ENCODE measurements around the gene LRRN4CL. TPM values are rescaled to one million over a fixed set of nuclear protein-coding genes. Genes with fewer than 3 reads are reported as not detected.
"Not testable (repeated sequence)": the region's sequence is repeated elsewhere in the genome, so short reads cannot be mapped to it uniquely, and the experiment has no call there.

Gene LRRN4CL
- total and polyA plus RNA-seq, 3 experiments from 2014 or later = 0.11 to 0.22 TPM; not detected in 1

DNA sequence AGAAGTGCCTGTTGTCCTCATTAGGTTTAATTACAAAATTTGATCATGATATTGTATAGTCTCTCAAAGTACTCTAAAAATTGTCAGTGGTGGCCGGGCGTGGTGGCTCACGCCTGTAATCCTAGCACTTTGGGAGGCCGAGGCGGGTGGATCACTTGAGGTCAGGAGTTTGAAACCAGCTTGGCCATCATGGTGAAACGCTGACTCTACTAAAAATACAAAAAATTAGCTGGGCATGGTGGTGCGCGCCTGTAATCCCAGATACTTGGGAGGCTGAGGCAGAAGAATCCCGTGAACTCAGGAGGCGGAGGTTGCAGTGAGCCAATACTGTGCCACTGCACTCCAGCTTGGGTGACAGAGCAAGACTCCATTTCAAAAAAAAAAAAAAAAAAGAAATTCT lies 13.9 kb downstream of the LRRN4CL start:
- H3K4me1 Mint-ChIP-seq = peaks cover 40 to 60% (median 59%) of the 10 kb centered on the region in 3 donors
- DNase-seq; H3K27me3 ChIP-seq (ENCODE audit: insufficient read depth, low read length, poor library complexity, severe bottlenecking); H3K9me3 ChIP-seq (ENCODE audit: low read length); H3K36me3 ChIP-seq (ENCODE audit: insufficient read depth, low read length); POLR2A ChIA-PET; H3K27me3 Mint-ChIP-seq; H3K4me3 ChIP-seq (ENCODE audit: low read length); H3K9me3 Mint-ChIP-seq; H3K27ac ChIP-seq (ENCODE audit: low read depth, low read length): not testable (repeated sequence)
- H3K4me3 Mint-ChIP-seq = peak overlapping the region in 3 of 7 donors; percentile 2 to 40 (median 36)
- CTCF ChIA-PET = interaction anchor here (1.0 to 4.3 kb wide), 5 partner anchors 10 to 84 kb away, joined by 3 to 17 read pairs (median 5); partner anchors contain the start of genes C11orf98, CSKMT, LRRN4CL and TUT1
- H3K27ac Mint-ChIP-seq = peak overlapping the region in 3 of 8 donors; percentile 22 to 93 (median 52)
- H3K4me1 ChIP-seq (ENCODE audit: insufficient read depth, low read length) = peaks cover 42% of the 10 kb centered on the region
- H3K36me3 Mint-ChIP-seq = peaks cover 0 to 61% (median 2%) of the 10 kb centered on the region in 3 donors

- H3K27ac Mint-ChIP-seq = peak overlapping the region in 7 of 8 donors; percentile 31 to 98 (median 69)
- ChIA-PET CTCF (interaction anchor here (1.2 to 2.2 kb wide), 6 partner anchors 16 to 248 kb away, joined by 3 to 7 read pairs (median 4); partner anchors contain the start of genes EML3, LRRN4CL and TUT1), POLR2A (interaction anchor here (0.5 to 1.8 kb wide), 4 partner anchors 8 to 1631 kb away, joined by 3 to 10 read pairs (median 6); partner anchors contain the start of genes C11orf98 and CSKMT)
- H3K4me1 Mint-ChIP-seq = peaks cover 41 to 62% (median 57%) of the 10 kb centered on the region in 3 donors
- H3K9me3 ChIP-seq (ENCODE audit: low read length) = no peaks in the 10 kb centered on the region
- H3K9me3 Mint-ChIP-seq = no peaks in the 10 kb centered on the region
- no peak for DNase-seq
- H3K27ac ChIP-seq (ENCODE audit: low read depth, low read length) = peak overlapping the region; percentile 38
- H3K4me3 ChIP-seq (ENCODE audit: low read length) = no peak overlapping the region
- H3K27me3 ChIP-seq (ENCODE audit: insufficient read depth, low read length, poor library complexity, severe bottlenecking) = no peaks in the 10 kb centered on the region
- peaks cover 9% of the 10 kb centered on the region for H3K36me3 ChIP-seq (ENCODE audit: insufficient read depth, low read length)
- peak overlapping the region; percentile 94 to 100 (median 100) for H3K4me3 Mint-ChIP-seq
- peaks cover 38% of the 10 kb centered on the region for H3K4me1 ChIP-seq (ENCODE audit: insufficient read depth, low read length)
- peaks cover 0 to 56% (median 4%) of the 10 kb centered on the region in 3 donors for H3K36me3 Mint-ChIP-seq
- H3K27me3 Mint-ChIP-seq = no peaks in the 10 kb centered on the region
Measured at GRCh38 chr11:62673196-62673525, 16.2 kb downstream of the LRRN4CL start.

- CTCF ChIA-PET = interaction anchor here (0.7 to 2.9 kb wide), 17 partner anchors 9 to 247 kb away, joined by 3 to 8 read pairs (median 4); partner anchors contain the start of genes B3GAT3, EEF1G, GANAB and HNRNPUL2
- peak within 1 kb of the TSS; percentile 82 for H3K4me3 ChIP-seq (ENCODE audit: low read length)
- H3K9me3 Mint-ChIP-seq = no peaks in the 10 kb centered on the region
- H3K36me3 ChIP-seq (ENCODE audit: insufficient read depth, low read length) = peaks cover 13% of the 10 kb centered on the region
- peaks cover 0 to 51% (median 4%) of the 10 kb centered on the region in 3 donors for H3K36me3 Mint-ChIP-seq
- H3K27ac Mint-ChIP-seq = peak within 1 kb of the TSS; percentile 83 to 98 (median 97)
- no peaks in the 10 kb centered on the region for H3K27me3 ChIP-seq (ENCODE audit: insufficient read depth, low read length, poor library complexity, severe bottlenecking)
- POLR2A ChIA-PET = interaction anchor here (0.5 to 3.0 kb wide), 21 partner anchors 9 to 1184 kb away, joined by 3 to 56 read pairs (median 4); partner anchors contain the start of genes B3GAT3, GNG3, HNRNPUL2 and INTS5
- peaks cover 35% of the 10 kb centered on the region for H3K4me1 ChIP-seq (ENCODE audit: insufficient read depth, low read length)
- no peaks in the 10 kb centered on the region for H3K27me3 Mint-ChIP-seq
- no peaks in the 10 kb centered on the region for H3K9me3 ChIP-seq (ENCODE audit: low read length)
- H3K27ac ChIP-seq (ENCODE audit: low read depth, low read length) = peak within 1 kb of the TSS; percentile 91
- peaks cover 36 to 61% (median 52%) of the 10 kb centered on the region in 3 donors for H3K4me1 Mint-ChIP-seq
- H3K4me3 Mint-ChIP-seq = peak within 1 kb of the TSS; percentile 94 to 100 (median 100)
- DNase-seq = peak; percentile 56 to 85 (median 79)
Measured at GRCh38 chr11:62671608-62672389, 17.5 kb downstream of the LRRN4CL start, which contains the start of the genes LBHD1 and UQCC3. Gene LBHD1, minus strand, starts transcription at chr11:62672267. Its CDS starts 2,236 bp downstream, at chr11:62670031. Gene UQCC3, plus strand, starts transcription at chr11:62671673. Its CDS starts 73 bp downstream, at chr11:62671746.

DNA sequence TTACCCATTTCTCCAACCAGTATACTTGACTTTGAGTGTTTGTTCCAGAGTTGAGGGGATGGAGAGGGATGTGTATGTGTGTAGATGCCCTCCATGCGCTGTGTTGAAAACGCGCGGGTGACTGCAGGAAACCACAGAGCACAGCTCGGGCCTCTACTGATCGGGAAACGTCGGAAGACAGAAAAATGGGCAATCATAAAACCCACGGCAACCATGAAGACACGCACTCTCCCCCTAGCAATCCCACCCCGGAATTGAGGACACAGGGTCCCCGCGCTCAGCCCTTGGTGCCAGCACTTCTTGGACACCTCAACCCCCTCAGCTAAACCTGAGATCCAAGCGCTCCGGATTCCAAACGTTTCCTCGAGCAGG lies 18.1 kb downstream of the LRRN4CL start:
- H3K27ac Mint-ChIP-seq = peak overlapping the region; percentile 83 to 98 (median 97)
- H3K4me1 Mint-ChIP-seq = peaks cover 40 to 65% (median 57%) of the 10 kb centered on the region in 3 donors
- POLR2A ChIA-PET = interaction anchor here (0.5 to 3.0 kb wide), 17 partner anchors 18 to 210 kb away, joined by 3 to 56 read pairs (median 6); partner anchors contain the start of genes B3GAT3, GNG3, HNRNPUL2 and INTS5
- H3K27me3 ChIP-seq (ENCODE audit: insufficient read depth, low read length, poor library complexity, severe bottlenecking) = no peaks in the 10 kb centered on the region
- no peaks in the 10 kb centered on the region for H3K9me3 Mint-ChIP-seq
- peak overlapping the region; percentile 82 for H3K4me3 ChIP-seq (ENCODE audit: low read length)
- no peaks in the 10 kb centered on the region for H3K9me3 ChIP-seq (ENCODE audit: low read length)
- H3K27me3 Mint-ChIP-seq = no peaks in the 10 kb centered on the region
- H3K36me3 ChIP-seq (ENCODE audit: insufficient read depth, low read length) = peaks cover 13% of the 10 kb centered on the region
- peak overlapping the region; percentile 94 to 100 (median 100) for H3K4me3 Mint-ChIP-seq
- peak overlapping the region; percentile 91 for H3K27ac ChIP-seq (ENCODE audit: low read depth, low read length)
- H3K36me3 Mint-ChIP-seq = peaks cover 0 to 50% (median 4%) of the 10 kb centered on the region in 3 donors
- peaks cover 41% of the 10 kb centered on the region for H3K4me1 ChIP-seq (ENCODE audit: insufficient read depth, low read length)
- CTCF ChIA-PET = interaction anchor here (0.9 to 2.9 kb wide), 15 partner anchors 8 to 247 kb away, joined by 3 to 8 read pairs (median 4); partner anchors contain the start of genes B3GAT3, EEF1G, GANAB and HNRNPUL2
- DNase-seq = peak in 2 of 5 donors; percentile 23 to 59

GRCh38 chr11:62669420-62670161 lies 19.7 kb downstream of the LRRN4CL start:
- H3K4me1 ChIP-seq (ENCODE audit: insufficient read depth, low read length) = peaks cover 43% of the 10 kb centered on the region
- H3K27me3 ChIP-seq (ENCODE audit: insufficient read depth, low read length, poor library complexity, severe bottlenecking) = no peaks in the 10 kb centered on the region
- H3K9me3 ChIP-seq (ENCODE audit: low read length) = no peaks in the 10 kb centered on the region
- Mint-ChIP-seq H3K27me3 (peaks cover 0 to 4% of the 10 kb centered on the region in 2 donors), H3K27ac (peak overlapping the region; percentile 5 to 95 (median 89)), H3K36me3 (peaks cover 0 to 55% (median 2%) of the 10 kb centered on the region in 3 donors), H3K9me3 (no peaks in the 10 kb centered on the region), H3K4me3 (peak overlapping the region in 6 of 7 donors; percentile 20 to 100 (median 96)), H3K4me1 (peaks cover 41 to 75% (median 54%) of the 10 kb centered on the region in 3 donors)
- POLR2A ChIA-PET = interaction anchor here (0.6 to 3.0 kb wide), 8 partner anchors 16 to 192 kb away, joined by 3 to 56 read pairs (median 4); partner anchors contain the start of genes GANAB, INTS5 and TUT1
- no peak overlapping the region for H3K4me3 ChIP-seq (ENCODE audit: low read length)
- CTCF ChIA-PET = interaction anchor here (1.7 to 2.9 kb wide), 2 partner anchors 23 to 25 kb away, joined by 4 to 7 read pairs; partner anchors contain the start of gene GANAB
- no peak for DNase-seq
- H3K36me3 ChIP-seq (ENCODE audit: insufficient read depth, low read length) = peaks cover 13% of the 10 kb centered on the region
- H3K27ac ChIP-seq (ENCODE audit: low read depth, low read length) = peak overlapping the region; percentile 91

DNA sequence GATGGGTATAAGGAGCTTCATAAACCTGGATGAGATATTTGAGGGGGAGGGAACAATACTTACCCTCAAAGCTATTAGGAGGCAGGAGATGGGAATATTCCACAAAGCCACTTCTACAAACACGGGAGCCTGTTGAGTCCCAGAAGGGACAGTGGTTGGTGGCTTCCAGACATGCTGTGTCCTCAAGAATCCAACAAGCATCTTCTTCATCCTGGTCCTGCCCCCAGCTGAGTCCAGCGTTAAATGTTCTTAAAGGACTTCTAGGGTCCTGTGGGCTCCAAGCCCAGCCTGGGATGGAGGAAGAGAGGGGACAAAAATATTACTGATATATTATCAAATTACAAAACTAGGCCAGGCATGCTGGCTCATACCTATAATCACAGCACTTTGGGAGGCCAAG lies 21.9 kb downstream of the LRRN4CL start:
- H3K36me3 Mint-ChIP-seq = peaks cover 0 to 54% (median 4%) of the 10 kb centered on the region in 3 donors
- no peaks in the 10 kb centered on the region for H3K9me3 Mint-ChIP-seq
- POLR2A ChIA-PET = interaction anchor here (0.7 to 4.6 kb wide), 5 partner anchors 15 to 76 kb away, joined by 3 to 52 read pairs (median 9); partner anchors contain the start of genes GANAB, INTS5, MTA2 and TUT1
- no peaks in the 10 kb centered on the region for H3K9me3 ChIP-seq (ENCODE audit: low read length)
- peak overlapping the region; percentile 17 to 100 (median 96) for H3K4me3 Mint-ChIP-seq
- no peak overlapping the region for H3K27ac ChIP-seq (ENCODE audit: low read depth, low read length)
- peak overlapping the region; percentile 98 for H3K4me3 ChIP-seq (ENCODE audit: low read length)
- H3K27me3 Mint-ChIP-seq = peaks cover 0 to 4% of the 10 kb centered on the region in 2 donors
- H3K27me3 ChIP-seq (ENCODE audit: insufficient read depth, low read length, poor library complexity, severe bottlenecking) = no peaks in the 10 kb centered on the region
- H3K4me1 Mint-ChIP-seq = peaks cover 50 to 74% (median 53%) of the 10 kb centered on the region in 3 donors
- H3K27ac Mint-ChIP-seq = peak overlapping the region in 4 of 8 donors; percentile 71 to 99 (median 82)
- peaks cover 38% of the 10 kb centered on the region for H3K4me1 ChIP-seq (ENCODE audit: insufficient read depth, low read length)
- peaks cover 18% of the 10 kb centered on the region for H3K36me3 ChIP-seq (ENCODE audit: insufficient read depth, low read length)
- no peak for DNase-seq
- CTCF ChIA-PET = interaction anchor here (1.0 to 1.9 kb wide), 6 partner anchors 9 to 243 kb away, joined by 3 to 7 read pairs (median 4); partner anchors contain the start of genes B3GAT3, INTS5, TMEM179B and TUT1

Measured in CD8-positive, alpha-beta memory T cell (primary cell).